Upper lobe of left lung (tissue), 4 donors: ENCODE data around the gene C9orf40.

Source experiments
- CTCF ChIP-seq, 6 experiments: fragments of 450-650 bp in 4 of 6; fragments of 200-600 bp in 2 of 6; sonication (generic) in 2 of 6; IDR thresholded peaks; one replicate each; pipeline ENCODE4 v1.5.1; 2016 to 2019; ENCODE audit warnings: antibody characterized with exemption in 6 of 6
- POLR2A ChIP-seq, 4 donors: fragments of 450-650 bp; IDR thresholded peaks; one replicate each; pipeline ENCODE4 v1.5.1; 2016 to 2017; ENCODE audit warnings: antibody characterized with exemption in 4 of 4, mild to moderate bottlenecking in 2 of 4
- POLR2AphosphoS5 ChIP-seq, 2 donors: sonication (generic); formaldehyde crosslinking; IDR thresholded peaks; one replicate each; pipeline ENCODE4 v1.5.1; 2017; ENCODE audit warnings: antibody characterized with exemption in 2 of 2

GRCh38 chr9:74961496-74961895, 8.8 kb upstream of the C9orf40 start:
- TF ChIP-seq POLR2A (IDR thresholded peaks at IDR 0.05) (no peak), POLR2AphosphoS5 (IDR thresholded peaks at IDR 0.05) (no peak), CTCF (IDR thresholded peaks at IDR 0.05) (no peak)
